NK-92 treated with Interleukin-12 subunit alpha and Interleukin-12 subunit beta, amount 100 ng/mL, for 24 hours (cell line): Measurements from ENCODE around the gene PAFAH1B2.

Experiments used
- DNase-seq: peaks from one replicate; lab custom pipeline; 2025; lab: John Stamatoyannopoulos, UW

Gene PAFAH1B2

DNA sequence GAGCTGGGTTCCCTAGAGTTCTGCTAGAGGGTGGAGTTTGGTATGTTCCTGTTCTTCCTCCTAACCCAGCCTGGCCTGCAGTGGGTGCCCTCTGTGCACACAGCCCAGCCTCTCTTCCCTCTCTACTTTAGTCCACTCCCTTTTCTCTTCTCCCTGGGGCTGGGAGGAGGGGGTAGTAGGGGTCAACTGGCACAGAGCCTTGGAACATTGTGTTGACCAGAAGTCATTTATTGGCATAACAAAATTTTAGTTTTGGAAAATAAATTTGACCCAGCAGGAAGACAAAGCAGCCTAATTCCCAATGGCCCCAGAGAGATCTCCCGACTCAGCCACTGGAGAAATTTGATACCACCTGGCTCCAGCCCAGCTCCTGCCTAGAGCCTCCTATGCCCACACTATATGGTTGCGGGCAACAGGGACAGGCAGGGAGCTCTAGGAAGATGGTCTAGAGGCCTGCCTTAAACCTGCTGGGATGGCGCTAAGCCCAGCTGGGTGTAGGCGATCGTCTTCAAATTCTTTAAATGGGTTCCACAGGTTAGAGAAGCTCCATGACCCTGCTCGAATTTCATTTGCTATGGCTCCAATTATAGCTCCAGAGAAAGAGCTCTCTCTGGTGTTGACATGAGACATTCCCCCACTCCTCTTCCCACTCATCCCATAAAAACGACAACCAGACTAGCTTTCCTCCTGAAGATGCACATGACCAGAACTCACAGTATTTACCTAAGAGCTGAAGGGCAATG, 77.9 kb downstream of the PAFAH1B2 start:
- no peak for DNase-seq

DNA sequence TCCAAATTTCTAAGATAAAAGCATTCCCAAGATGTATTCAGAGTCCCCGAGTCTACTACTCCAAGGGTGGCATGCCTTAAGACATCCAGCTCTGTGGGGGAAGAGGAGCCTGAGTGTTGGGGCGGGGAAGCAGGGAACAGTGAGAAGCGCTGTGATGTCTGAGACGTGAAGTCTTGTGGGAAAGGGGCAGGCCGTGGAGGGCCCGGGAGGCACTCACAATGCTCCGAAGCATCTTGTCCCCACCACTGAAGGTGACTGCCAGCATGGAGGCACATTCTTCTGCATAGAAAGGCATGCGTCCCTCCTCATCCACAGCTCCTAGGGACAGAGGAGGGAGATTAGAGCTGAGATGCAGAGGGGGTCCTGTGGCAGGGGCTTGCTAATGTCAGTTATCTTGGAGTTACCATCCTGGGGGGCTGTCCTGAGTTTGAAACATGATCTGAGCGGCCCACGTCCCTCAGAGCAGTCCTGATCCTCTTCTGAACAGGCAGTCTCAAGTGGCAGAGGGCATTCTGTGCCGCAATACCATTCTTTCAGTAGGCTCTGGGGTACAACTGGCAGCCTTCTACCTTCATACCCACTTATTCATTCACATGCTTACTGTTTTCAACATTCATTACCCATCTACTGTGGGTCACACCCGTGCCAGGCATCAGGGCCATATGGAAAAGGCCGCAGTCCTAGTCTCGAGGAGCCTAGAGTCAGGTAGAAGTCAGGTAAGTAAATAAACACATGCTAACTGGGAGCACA, 79.1 kb downstream of the PAFAH1B2 start:
- no peak for DNase-seq

DNA sequence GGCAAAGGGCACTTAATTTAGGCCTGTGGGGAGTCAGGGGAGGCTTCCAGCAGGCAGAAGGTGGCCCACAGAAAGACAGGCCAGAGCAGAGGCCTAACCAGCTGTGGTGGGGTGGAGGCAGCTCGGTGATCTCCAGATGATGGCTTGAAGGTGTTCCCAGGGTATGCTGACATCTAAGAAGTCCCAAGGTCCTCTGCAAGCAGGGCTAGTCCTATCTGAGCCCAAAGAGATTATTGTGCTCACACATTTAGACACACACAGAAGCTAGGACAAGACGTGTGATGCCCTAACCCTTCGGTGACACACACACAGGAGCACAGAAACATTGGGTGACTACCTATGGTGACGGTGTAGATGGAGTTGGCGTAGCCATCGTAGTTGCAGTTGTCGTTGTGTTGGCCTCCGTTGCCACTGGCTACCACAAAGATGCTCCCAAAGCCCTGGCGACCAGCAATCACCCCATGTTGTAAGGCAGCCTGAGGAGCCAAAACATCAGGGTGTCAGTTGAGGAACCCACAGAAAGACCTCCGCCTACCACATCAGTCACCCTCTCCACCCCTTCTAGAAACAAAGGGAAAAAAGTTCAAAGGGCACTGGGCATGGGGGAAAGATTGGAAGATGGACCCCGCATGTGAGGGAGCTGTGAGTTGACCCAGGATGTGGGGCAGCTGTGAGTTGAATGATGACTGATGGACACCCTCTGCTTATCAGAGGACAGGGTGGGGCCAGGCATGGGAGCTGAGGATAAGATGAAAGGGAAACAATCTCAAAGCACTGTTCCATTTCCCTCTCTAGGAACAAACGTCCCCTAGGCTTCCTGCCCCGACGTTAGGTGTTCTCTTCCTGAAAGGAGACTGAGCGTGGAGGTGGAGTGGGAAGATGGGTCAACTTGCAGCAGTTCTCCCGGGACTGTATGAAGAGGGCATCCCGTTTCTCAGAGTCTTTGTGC, 79.9 kb downstream of the PAFAH1B2 start:
- no peak for DNase-seq

DNA sequence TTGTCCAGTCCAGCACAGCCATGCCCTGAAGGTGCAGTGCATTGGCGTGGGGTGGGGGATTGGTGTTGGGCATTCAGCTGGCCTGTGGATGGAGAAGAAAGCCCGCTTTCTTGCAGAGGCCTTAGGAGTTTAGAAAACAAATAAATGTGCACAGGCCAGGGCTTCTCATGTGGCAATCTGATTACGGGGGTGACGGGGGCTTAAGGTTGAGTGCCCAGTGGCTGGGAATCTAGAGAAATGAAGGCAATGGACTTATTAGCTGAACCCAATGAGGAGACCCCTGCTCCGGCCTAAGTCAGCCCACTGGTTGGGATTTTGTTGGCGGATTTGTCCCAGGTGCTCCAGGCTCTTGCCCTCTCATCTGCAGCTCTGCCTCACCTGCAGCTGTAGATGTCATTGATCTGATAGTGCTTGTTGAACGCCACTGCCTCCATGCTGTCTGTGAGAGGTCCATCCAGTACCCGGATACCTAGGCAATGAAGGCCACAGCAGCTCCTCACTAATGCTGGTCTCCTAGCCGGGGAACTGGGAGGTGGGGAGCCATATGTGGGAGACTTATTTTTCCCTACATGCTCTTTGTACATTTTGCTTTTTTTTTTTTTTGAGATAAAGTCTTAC, 81.6 kb downstream of the PAFAH1B2 start:
- DNase-seq = no peak
